GM19239 (cell line): ENCODE data around the gene SLC38A2.

Experiments
- DNase-seq: peaks from one replicate; pipeline ENCODE4 v3.0.0; 2011; ENCODE audit warnings: low spot score; ENCODE audit not compliant: insufficient read length
- FAIRE-seq: peaks from 2 replicates; lab custom pipeline; 2011; peaks lifted over from hg19 to GRCh38; lab: Jason Lieb, UNC

SLC38A2 gene

DNA sequence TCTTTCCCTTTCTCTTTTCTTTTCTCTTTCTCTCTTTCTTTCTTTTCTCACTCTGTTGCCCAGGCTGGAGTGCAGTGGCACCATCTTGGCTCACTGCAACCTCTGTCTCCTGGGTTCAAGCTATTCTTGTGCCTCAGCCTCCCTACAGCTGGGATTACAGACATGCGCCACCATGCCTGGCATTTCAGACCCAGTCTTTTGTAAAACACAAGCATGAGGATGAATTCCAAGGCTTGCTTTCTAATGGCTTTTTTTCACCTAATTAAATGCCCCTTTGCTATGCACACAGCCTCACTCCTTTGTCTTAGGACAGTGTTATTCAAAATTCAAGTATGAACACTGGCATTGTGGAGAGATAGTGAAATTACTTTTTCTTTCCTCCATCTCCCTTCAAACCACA, 6.0 kb upstream of the SLC38A2 start:
- DNase-seq = no peak
- FAIRE-seq = no peak

DNA sequence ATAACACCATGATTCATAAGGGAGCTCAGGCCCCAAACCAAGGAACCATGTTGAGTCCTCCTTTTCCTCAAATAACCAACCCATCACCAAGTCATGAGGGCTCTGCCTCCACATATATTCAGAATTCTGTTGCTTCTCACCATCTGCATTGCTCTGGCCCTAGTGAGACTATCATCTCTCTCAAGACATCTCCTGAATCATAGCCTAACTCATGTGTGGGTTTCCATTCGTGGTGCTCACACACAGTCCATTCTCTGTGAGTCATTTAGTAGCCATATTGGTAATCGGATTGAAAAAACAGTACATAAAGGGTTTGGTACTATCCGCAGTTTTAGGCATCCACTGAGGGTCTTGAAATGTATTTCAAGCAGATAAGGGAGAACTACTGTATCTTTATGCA, 5.1 kb upstream of the SLC38A2 start:
- FAIRE-seq = no peak
- DNase-seq = no peak

DNA sequence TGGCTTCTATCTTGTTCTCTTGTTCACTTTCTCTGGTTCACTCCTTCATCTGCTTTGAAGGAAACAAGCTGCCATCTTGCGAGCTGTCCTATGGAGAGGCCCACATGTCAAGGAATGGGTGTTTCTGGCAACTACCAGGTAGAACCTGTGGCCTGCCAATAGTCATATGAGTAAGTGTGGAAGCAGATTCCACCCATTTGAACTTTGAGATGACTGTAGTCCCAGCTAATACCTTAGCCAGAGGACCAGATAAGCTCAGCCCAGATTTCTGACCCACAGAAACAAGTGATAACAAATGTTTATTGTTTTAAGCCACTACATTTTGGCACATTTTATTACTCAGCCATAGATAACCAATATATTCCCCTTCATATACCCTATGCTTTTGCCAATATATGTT, 4.0 kb upstream of the SLC38A2 start:
- FAIRE-seq = no peak

GRCh38 chr12:46374711-46375110, 2.1 kb upstream of the SLC38A2 start:
- FAIRE-seq (no peak), DNase-seq (no peak)

More for the DNA sequence above, 4.0 kb upstream of the SLC38A2 start:
- no peak for DNase-seq

GRCh38 chr12:46374310-46374709, 1.7 kb upstream of the SLC38A2 start:
- FAIRE-seq = no peak
- DNase-seq = no peak

GRCh38 chr12:46373301-46374296, 1.0 kb upstream of the SLC38A2 start:
- DNase-seq (no peak), FAIRE-seq (peak; percentile 79)

DNA sequence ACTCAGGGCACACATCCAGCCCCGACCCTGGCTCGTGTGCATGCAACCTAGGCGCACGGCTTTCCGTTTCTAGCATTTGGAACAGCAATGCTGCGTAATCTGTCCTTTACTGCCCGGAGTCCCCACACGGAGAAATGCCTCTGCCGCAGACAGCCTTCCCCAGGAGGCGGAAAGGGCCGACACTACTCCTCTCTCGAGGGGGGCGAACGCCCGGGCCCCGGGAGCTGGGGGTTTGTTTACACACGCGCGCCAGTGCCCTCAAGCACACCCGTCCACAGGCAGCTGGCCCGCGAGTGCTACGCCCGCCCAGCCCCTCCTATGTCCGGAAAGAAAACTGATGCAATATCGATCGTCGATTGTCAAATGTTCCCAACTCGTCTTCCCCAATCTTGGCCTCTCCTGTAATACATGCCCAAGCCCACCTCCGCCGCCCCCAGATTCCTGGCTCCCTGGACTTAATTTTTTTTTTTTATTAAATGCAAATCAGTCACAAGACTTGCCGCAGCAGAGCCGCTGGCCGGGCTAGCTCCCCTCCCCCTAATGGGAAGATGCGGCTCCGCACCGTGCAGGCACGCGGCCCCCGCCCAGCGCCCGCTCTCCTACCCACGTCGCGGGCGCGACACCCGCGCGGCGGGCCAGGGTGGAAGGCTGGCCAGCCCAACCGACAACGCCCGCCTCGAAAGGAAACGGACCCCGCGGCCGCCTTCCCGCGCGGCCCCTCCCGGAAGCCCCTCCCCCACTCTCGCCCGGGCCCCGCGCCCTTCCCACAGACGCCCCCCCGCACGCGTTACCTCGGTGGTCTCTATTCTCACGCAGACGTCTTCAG, 642 bp downstream of the SLC38A2 start:
- no peak for FAIRE-seq
- DNase-seq = no peak

DNA sequence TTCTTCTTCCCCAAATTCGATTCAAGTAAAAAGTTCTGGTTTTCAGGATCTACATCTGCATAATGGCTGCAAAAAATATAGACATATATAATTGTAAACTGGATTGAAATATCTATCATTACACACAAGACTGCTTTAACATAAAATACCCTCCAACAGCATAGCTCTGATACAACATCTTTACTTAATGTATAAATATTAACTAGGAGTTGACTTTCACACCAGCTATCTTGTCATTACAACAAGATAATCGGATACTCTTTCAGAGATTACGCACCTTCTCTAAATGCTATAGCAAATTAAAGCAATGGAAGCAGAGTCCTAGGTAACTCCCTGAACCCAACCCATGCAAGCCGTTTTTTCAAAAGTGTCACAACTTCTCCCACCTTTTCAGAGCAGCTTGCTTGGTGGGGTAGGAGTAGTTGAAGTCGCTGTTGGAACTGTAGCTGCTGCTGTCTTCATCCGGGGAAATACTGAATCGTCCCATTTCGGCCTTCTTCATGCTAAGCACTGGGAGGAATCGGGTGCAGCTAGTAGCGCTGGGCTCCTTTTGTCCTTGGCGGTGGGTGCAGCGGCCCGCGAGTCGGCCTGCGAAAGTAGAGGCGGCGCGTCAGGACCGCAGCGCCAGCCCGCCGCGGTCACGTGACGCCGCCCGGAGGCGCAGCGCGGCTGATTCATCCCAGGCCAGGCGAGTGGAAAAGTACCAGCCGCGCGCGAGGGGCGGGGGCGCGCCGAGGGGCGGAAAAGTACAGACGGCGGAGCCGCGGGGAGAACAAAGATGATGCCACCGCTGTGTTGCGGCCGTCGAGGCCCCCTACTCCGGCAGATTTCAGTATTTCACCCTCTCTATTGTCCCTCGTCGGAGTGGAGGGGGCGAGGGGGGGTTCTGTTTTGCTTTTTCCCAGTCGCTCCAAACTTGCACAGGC, 1.5 kb downstream of the SLC38A2 start:
- peak; percentile 69 for DNase-seq
- no peak for FAIRE-seq

DNA sequence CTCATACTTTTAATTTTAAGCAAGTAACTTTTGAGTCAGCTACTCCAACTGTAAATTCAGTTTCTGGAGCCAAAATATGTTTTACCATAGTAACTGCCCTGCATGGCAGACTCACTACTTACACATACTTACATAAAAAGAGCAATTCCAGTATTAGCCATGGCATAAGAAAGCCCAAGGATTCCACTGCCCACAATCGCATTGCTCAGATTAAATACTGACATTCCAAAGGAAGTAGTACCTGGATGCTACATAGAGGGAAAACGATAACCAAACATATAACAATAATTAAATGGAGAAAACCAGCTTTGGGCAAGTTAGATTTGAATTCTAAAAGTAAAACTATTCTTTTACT, 2.2 kb downstream of the SLC38A2 start:
- no peak for DNase-seq
- no peak for FAIRE-seq

DNA sequence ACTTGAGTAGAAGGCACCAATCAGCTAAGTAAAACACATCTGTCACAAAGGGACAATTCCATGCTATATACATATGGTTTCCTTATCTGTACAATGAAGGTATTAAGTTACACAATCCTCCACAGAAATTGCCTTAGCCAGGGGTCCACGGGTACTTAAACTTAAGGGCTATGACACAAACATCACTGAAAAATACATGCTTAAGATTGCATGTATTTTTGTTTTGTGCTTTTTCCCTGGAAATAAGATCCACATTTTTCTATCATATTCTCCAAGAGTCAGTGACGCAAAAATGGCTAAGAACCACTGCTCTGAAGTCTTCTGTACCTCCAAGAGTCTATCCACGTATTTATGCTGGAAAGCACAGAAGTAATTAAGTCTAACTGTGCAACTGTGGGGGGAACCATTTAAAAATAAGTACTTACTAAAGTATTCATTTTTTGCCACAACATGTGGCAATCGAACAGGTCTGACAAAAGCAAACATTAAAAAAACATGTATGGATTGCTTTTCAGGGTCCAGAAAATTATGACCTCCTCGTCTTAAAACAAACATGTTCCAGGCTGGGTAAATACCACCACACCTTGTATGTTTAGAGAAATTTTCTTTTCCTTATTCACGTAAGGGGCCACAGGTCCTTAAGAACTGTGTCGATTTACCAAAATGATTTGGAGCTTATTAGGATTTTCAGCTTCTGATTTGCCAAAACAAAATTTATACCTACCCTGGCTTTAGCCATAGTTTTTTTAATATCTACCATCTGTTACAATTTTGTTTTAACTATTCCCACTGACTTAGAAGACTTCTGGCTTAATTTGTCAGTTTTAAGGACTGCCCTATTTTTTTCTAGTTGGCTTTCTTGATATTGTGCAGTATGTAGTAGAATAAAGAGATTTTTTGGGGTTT, 2.8 kb downstream of the SLC38A2 start:
- FAIRE-seq (peak; percentile 28), DNase-seq (no peak)

- DNase-seq (no peak), FAIRE-seq (no peak)
Measured at GRCh38 chr12:46369095-46369473, 3.5 kb downstream of the SLC38A2 start.

DNA sequence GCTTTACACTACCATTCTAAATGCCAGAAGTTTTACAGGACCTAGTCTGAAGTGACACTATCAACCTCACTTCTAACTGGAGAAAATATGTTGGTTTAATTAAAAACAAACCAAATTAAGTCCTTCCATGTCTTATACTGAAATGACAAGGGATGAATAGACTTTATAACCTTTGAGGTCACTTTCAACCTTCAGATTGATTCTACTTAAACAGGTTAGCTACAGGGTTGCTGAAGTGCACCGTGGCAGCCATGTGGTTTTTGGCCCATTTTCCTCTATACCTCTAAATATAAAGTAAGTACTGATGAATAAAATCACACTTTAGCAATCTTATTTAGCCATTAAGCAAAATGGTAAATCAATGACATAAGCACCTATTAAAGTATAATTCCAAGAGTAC, 3.9 kb downstream of the SLC38A2 start:
- DNase-seq (no peak), FAIRE-seq (no peak)

DNA sequence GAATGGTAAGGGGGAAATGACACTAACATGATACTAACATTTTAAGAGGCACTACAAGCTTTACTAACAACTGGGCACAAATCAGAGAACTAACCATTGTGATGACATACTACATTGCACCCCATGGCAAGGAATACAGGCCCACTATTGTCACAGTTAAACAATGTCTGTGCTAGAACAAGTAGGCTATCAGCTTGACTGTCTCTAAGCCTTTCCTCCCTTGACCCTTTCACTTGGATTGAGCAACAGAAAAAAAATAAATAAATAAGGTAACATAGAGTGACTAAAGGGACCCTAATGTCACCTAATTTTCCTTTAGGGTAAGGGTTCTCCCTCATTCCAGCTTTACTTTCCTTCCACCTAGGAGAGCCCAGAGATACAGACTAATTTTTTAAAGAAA, 4.4 kb downstream of the SLC38A2 start:
- FAIRE-seq = no peak
- no peak for DNase-seq

DNA sequence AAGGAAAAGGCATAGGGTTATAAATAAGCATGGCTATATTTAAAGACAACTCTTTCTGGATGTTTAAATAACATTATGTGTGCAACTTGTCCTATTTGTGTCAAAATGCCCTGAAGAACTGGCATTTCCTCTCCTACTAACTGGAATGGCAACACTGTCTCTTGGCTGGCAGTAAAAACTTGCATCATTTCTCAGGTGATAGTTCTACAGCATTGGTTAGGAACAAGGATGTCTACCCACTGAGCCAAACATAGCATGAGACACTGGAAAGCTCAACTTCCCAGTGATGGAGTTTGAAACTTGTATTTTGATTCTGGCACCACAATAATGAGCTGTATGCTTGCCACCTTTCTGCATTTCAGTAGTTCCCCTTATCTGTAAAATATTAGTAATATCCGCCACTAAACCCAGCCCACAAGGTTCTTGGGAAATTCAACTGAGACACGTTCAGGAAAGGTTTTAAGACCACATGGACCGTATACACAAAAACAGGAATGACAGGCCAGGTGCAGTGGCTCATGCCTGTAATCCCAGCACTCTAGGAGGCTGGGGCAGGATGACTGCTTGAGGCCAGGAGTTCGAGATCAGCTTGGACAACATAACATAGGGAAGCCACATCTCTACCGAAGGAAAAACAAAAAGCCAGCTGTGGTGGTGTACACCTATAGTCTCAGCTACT, 5.1 kb downstream of the SLC38A2 start:
- DNase-seq (no peak), FAIRE-seq (no peak)

DNA sequence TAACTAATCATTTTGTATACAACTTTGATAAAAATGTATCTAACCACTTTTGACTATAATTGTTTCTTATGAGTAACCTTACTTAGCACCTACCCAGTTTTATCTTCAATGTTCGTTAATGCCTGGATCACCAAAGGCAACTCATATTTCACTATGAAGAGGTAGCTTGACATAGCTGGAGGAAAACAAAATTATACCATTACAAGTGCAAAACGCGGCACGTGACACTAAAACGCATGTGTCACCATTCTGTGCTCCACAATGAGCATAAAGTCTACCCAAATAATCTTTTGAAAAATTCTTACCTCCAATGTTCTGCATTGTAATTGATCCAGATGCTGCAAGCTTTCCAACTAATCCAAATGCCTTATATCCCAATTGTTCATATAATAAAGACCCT, 5.8 kb downstream of the SLC38A2 start:
- FAIRE-seq = no peak
- DNase-seq = no peak

GRCh38 chr12:46365951-46366379, 6.6 kb downstream of the SLC38A2 start:
- FAIRE-seq (no peak), DNase-seq (no peak)

GRCh38 chr12:46364777-46365580, 7.6 kb downstream of the SLC38A2 start:
- no peak for DNase-seq
- no peak for FAIRE-seq

- no peak for DNase-seq
- FAIRE-seq = no peak
Measured at GRCh38 chr12:46364300-46364696, 8.3 kb downstream of the SLC38A2 start.
